Measurements from ENCODE around the gene GNL1.

GNL1 gene, protein sequence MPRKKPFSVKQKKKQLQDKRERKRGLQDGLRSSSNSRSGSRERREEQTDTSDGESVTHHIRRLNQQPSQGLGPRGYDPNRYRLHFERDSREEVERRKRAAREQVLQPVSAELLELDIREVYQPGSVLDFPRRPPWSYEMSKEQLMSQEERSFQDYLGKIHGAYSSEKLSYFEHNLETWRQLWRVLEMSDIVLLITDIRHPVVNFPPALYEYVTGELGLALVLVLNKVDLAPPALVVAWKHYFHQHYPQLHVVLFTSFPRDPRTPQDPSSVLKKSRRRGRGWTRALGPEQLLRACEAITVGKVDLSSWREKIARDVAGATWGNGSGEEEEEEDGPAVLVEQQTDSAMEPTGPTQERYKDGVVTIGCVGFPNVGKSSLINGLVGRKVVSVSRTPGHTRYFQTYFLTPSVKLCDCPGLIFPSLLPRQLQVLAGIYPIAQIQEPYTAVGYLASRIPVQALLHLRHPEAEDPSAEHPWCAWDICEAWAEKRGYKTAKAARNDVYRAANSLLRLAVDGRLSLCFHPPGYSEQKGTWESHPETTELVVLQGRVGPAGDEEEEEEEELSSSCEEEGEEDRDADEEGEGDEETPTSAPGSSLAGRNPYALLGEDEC

GRCh38 chr6:30556066-30556905, at the start of gene GNL1:
TSS of gene GNL1 (minus strand) at chr6:30556489. CDS start at chr6:30556203, 286 bp downstream.
- TF ChIP-seq, protein P1, sequence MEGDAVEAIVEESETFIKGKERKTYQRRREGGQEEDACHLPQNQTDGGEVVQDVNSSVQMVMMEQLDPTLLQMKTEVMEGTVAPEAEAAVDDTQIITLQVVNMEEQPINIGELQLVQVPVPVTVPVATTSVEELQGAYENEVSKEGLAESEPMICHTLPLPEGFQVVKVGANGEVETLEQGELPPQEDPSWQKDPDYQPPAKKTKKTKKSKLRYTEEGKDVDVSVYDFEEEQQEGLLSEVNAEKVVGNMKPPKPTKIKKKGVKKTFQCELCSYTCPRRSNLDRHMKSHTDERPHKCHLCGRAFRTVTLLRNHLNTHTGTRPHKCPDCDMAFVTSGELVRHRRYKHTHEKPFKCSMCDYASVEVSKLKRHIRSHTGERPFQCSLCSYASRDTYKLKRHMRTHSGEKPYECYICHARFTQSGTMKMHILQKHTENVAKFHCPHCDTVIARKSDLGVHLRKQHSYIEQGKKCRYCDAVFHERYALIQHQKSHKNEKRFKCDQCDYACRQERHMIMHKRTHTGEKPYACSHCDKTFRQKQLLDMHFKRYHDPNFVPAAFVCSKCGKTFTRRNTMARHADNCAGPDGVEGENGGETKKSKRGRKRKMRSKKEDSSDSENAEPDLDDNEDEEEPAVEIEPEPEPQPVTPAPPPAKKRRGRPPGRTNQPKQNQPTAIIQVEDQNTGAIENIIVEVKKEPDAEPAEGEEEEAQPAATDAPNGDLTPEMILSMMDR (IDR thresholded peaks at IDR 0.05; ENCODE audit: insufficient read depth, missing control alignments): no peak
- FAIRE-seq (no peak), DNase-seq (ENCODE audit: insufficient read length, low spot score) (peak; percentile 65)

DNA sequence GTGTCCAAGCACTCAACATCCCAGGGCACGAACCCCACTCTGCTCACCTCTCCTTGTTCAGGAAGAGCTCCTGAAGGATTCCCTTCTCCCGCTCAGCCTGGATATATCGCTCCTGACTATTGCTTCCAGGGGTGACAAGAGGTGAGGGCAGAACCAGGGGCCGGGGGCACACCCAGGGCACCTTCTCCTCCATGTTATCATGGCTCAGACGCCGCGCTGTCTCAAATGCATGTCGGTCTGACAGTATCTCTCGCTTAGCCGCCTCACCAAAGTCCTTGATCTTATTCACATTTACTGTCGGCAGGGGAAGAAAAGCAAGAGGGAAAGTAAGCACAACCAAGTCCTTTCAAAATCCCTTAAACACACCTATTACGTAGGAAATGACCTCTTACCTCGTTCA, 47.7 kb upstream of the GNL1 start:
- DNase-seq (ENCODE audit: insufficient read length, low spot score): no peak
- FAIRE-seq: no peak
- TF ChIP-seq, protein P1 (IDR thresholded peaks at IDR 0.05; ENCODE audit: insufficient read depth, missing control alignments): no peak

- DNase-seq (ENCODE audit: insufficient read length, low spot score) (no peak), FAIRE-seq (no peak)
- TF ChIP-seq, protein P1 (IDR thresholded peaks at IDR 0.05; ENCODE audit: insufficient read depth, missing control alignments): no peak
These were observed 45.7 kb upstream of the GNL1 start for GRCh38 chr6:30601815-30602641.

GRCh38 chr6:30601436-30601814, 45.1 kb upstream of the GNL1 start:
- FAIRE-seq: no peak
- DNase-seq (ENCODE audit: insufficient read length, low spot score): no peak
- TF ChIP-seq, protein P1 (IDR thresholded peaks at IDR 0.05; ENCODE audit: insufficient read depth, missing control alignments): no peak

DNA sequence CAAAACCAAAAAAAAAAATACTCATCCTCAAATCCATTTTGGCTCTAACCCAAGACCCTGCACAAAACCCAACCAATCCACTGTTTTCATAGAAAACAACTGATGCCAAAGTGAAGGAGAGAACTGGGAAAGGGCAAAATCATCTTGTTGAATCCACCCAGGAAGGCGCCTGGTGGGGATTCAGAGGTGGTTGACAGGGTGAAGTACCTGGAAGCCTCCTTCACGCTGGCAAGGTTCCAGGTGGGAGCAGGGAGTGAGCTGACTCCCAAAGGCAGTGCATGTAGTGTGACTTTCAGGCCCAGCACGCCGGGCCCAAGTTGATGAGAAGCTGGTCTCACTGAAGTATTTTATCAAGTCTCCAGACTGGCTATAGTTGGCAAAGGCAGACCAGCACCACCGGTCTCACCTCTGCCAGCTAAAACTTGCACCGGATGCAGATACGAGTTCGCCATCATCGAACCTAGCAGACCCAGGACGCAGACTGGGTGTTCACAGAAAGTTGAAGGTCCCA, 44.2 kb upstream of the GNL1 start:
- TF ChIP-seq, protein P1 (IDR thresholded peaks at IDR 0.05; ENCODE audit: insufficient read depth, missing control alignments): no peak
- FAIRE-seq (no peak), DNase-seq (ENCODE audit: insufficient read length, low spot score) (no peak)

DNA sequence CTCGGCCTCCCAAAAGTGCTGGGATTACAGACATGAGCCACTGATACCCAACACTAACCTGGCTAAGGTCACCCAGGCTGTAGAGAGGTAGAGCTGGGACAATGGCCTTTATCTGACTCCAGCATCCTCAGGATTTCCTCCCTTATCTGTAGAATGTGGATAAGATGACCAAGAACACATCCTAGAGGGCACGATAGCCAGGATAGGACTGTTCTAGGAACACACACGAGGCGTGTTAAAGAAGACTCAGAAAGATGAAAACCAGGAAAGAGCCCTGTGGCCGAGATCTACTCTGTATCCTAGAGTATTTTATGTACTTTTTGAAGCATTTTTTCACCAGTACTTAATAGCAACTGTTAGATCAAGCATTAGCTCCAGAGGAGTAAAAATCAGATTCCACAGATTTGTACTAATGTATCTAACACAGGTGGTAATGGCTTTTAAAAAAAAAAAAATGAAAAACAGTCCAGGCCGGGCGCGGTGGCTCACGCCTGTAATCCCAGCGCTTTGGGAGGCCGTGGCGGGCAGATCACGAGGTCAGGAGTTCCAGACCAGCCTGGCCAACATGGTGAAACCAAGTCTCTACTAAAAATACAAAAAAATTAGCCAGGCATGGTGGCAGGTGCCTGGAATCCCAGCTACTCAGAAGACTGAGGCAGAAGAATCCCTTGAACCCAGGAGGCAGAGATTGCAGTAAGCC, 43.5 kb upstream of the GNL1 start:
- TF ChIP-seq, protein P1 (IDR thresholded peaks at IDR 0.05; ENCODE audit: insufficient read depth, missing control alignments): no peak
- DNase-seq (ENCODE audit: insufficient read length, low spot score) (no peak), FAIRE-seq (no peak)
